ENCODE measurements around the gene PFDN2. TPM values are rescaled to one million over a fixed set of nuclear protein-coding genes. Genes with fewer than 3 reads are reported as not detected.

PFDN2 gene
- total and polyA plus RNA-seq, 7 donors, result 40.7 to 115 (median 63.4) TPM

DNA sequence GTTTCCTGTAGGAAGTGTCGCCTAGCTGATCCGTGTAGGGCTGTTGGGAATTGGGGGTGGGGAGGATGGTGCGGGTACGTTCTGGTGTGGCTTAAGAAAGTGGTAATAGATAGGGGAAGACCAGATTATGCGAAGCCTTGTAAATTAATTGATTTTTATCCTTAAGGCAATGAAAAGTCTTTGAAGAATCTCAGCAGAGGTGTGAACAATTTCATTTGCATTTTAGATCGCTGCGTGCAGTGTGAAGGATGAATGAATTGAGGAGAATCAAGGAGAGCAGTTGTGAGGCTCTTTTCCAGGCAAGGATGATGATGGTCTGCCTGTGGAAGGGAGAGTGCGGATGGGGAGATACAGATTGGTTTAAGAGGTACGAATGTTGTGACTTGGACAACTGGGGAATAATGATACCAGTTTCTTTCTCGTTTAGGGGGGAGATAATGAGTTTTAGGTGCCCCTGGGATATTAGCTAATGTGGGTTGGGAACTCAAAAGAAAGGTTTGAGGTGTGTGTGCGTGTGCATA, 15.4 kb upstream of the PFDN2 start:
- 1 to 7% methylated on average over 11 of the region's 11 CpGs for WGBS, 2 donors

GRCh38 chr1:161132410-161133219, 14.8 kb upstream of the PFDN2 start, which contains the start of gene DEDD:
Gene DEDD, minus strand, starts transcription at chr1:161132667. Its CDS starts 8,205 bp downstream, at chr1:161124462.
- peaks cover 9 to 26% (median 13%) of the 10 kb centered on the region in 4 donors for H3K36me3 ChIP-seq
- peak within 1 kb of the TSS; percentile 90 to 97 (median 92) for H3K27ac ChIP-seq
- WGBS, 2 donors, result 1% methylated on average over 68 of the region's 68 CpGs
- H3K9me3 ChIP-seq, result no peaks in the 10 kb centered on the region
- peaks cover 0 to 52% (median 41%) of the 10 kb centered on the region in 4 donors for H3K4me1 ChIP-seq
- TF ChIP-seq EP300 (IDR thresholded peaks at IDR 0.05), result peak in 1 of 4 donors; percentile 56
- no peak for TF ChIP-seq POLR2A (IDR thresholded peaks at IDR 0.05)
- TF ChIP-seq, protein P1, sequence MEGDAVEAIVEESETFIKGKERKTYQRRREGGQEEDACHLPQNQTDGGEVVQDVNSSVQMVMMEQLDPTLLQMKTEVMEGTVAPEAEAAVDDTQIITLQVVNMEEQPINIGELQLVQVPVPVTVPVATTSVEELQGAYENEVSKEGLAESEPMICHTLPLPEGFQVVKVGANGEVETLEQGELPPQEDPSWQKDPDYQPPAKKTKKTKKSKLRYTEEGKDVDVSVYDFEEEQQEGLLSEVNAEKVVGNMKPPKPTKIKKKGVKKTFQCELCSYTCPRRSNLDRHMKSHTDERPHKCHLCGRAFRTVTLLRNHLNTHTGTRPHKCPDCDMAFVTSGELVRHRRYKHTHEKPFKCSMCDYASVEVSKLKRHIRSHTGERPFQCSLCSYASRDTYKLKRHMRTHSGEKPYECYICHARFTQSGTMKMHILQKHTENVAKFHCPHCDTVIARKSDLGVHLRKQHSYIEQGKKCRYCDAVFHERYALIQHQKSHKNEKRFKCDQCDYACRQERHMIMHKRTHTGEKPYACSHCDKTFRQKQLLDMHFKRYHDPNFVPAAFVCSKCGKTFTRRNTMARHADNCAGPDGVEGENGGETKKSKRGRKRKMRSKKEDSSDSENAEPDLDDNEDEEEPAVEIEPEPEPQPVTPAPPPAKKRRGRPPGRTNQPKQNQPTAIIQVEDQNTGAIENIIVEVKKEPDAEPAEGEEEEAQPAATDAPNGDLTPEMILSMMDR (IDR thresholded peaks at IDR 0.05), result no peak
- peak; percentile 7 to 54 (median 44) for TF ChIP-seq POLR2AphosphoS5 (IDR thresholded peaks at IDR 0.05)
- peak within 1 kb of the TSS; percentile 69 to 83 (median 76) for H3K4me3 ChIP-seq
- peak; percentile 98 for DNase-seq
- intact Hi-C loops (cut with DNase I), result loop anchor here (2.0 kb wide), 2 partner anchors 14 to 26 kb away; partner anchors contain the start of genes NIT1, PFDN2 and USP21
- no peaks in the 10 kb centered on the region for H3K27me3 ChIP-seq

More for the DNA sequence above, 15.4 kb upstream of the PFDN2 start:
- TF ChIP-seq POLR2AphosphoS5 (IDR thresholded peaks at IDR 0.05) (peak in 1 of 4 donors; percentile 1), POLR2A (IDR thresholded peaks at IDR 0.05) (no peak), EP300 (IDR thresholded peaks at IDR 0.05) (no peak)
- TF ChIP-seq, protein P1 (IDR thresholded peaks at IDR 0.05), result no peak
- peak overlapping the region; percentile 69 to 83 (median 76) for H3K4me3 ChIP-seq
- intact Hi-C loops (cut with DNase I), result loop anchor here (2.0 kb wide), 2 partner anchors 14 to 26 kb away; partner anchors contain the start of genes NIT1, PFDN2 and USP21
- H3K27me3 ChIP-seq, result no peaks in the 10 kb centered on the region
- H3K27ac ChIP-seq, result peak overlapping the region; percentile 90 to 97 (median 92)
- H3K36me3 ChIP-seq, result peaks cover 5 to 20% (median 8%) of the 10 kb centered on the region in 4 donors
- H3K4me1 ChIP-seq, result peaks cover 0 to 52% (median 35%) of the 10 kb centered on the region in 4 donors
- H3K9me3 ChIP-seq, result no peaks in the 10 kb centered on the region
- DNase-seq, result no peak

GRCh38 chr1:161131523-161132409, 13.9 kb upstream of the PFDN2 start:
- Histone ChIP-seq H3K27ac (peak overlapping the region; percentile 90 to 97 (median 92)), H3K4me1 (peaks cover 0 to 55% (median 48%) of the 10 kb centered on the region in 4 donors), H3K36me3 (peaks cover 10 to 35% (median 20%) of the 10 kb centered on the region in 4 donors), H3K9me3 (no peaks in the 10 kb centered on the region), H3K4me3 (peak overlapping the region; percentile 69 to 83 (median 76)), H3K27me3 (no peaks in the 10 kb centered on the region)
- TF ChIP-seq, protein P1 (IDR thresholded peaks at IDR 0.05), result no peak
- no peak for TF ChIP-seq POLR2A (IDR thresholded peaks at IDR 0.05)
- no peak for TF ChIP-seq EP300 (IDR thresholded peaks at IDR 0.05)
- peak in 2 of 4 donors; percentile 8 to 33 for TF ChIP-seq POLR2AphosphoS5 (IDR thresholded peaks at IDR 0.05)
- DNase-seq, result no peak
- intact Hi-C loops (cut with DNase I), result loop anchor here (2.0 kb wide), 2 partner anchors 13 to 27 kb away; partner anchors contain the start of genes NIT1, PFDN2 and USP21
- 7% methylated on average over 22 of the region's 22 CpGs for WGBS, 2 donors

- WGBS, 2 donors, result 70 to 75% methylated on average over 1 of the region's 1 CpG
Measured at GRCh38 chr1:161130266-161130665, 12.4 kb upstream of the PFDN2 start.

More at GRCh38 chr1:161130266-161130665, 12.4 kb upstream of the PFDN2 start:
- Histone ChIP-seq H3K4me3 (no peak overlapping the region), H3K36me3 (peaks cover 10 to 50% (median 22%) of the 10 kb centered on the region in 4 donors), H3K27ac (no peak overlapping the region), H3K4me1 (peaks cover 0 to 55% (median 49%) of the 10 kb centered on the region in 4 donors), H3K27me3 (no peaks in the 10 kb centered on the region), H3K9me3 (no peaks in the 10 kb centered on the region)
- intact Hi-C loops (cut with DNase I), result no loop called here
- no peak for DNase-seq
- no peak for TF ChIP-seq POLR2A (IDR thresholded peaks at IDR 0.05)
- TF ChIP-seq, protein P1 (IDR thresholded peaks at IDR 0.05), result no peak
